ENCODE data around the gene PLPP3. TPM values are rescaled to one million over a fixed set of nuclear protein-coding genes. Genes with fewer than 3 reads are reported as not detected.

Gene PLPP3
- polyA plus RNA-seq, 1 of the 3 experiments (the other 2 are of a cell fraction), result 32.2 TPM

- Histone ChIP-seq H3K4me2 (no peak overlapping the region), H3K36me3 (replicated peaks in 1 of 2; ENCODE audit: control insufficient read depth in 1 of 2, insufficient read depth in 2 of 2, low read length in 1 of 2) (no peaks in the 10 kb centered on the region), H3K9me2 (no peaks in the 10 kb centered on the region), H3K27ac (ENCODE audit: low read depth in 2 of 2, low read length in 1 of 2) (peak overlapping the region in 1 of 2 experiments; percentile 90; a peak in 2 of 4 replicates), H4K20me1 (ENCODE audit: insufficient read depth) (no peaks in the 10 kb centered on the region), H3K4me3 (ENCODE audit: low read depth in 2 of 2, low read length in 1 of 2) (no peak overlapping the region), H3K4me1 (ENCODE audit: control insufficient read depth in 1 of 2, insufficient read depth in 2 of 2, low read depth in 1 of 2, low read length in 1 of 2) (peaks cover 0 to 11% of the 10 kb centered on the region in 2 experiments; a peak in 2 of 4 replicates), H3F3A (replicated peaks; ENCODE audit: insufficient read depth) (peaks cover 10% of the 10 kb centered on the region), H3K9ac (no peak overlapping the region), H3K9me3 (no peaks in the 10 kb centered on the region), H3K27me3 (ENCODE audit: insufficient read depth) (no peaks in the 10 kb centered on the region), H3K79me2 (ENCODE audit: insufficient read depth) (no peaks in the 10 kb centered on the region), H2AFZ (ENCODE audit: low read depth) (no peak overlapping the region)
- WGBS (ENCODE audit: low lambda C conversion rate), result 82% methylated on average over 2 of the region's 2 CpGs
- POLR2A ChIA-PET, result no interaction called here
- DNase-seq, result no peak
- CTCF ChIA-PET, result interaction anchor here (0.6 to 4.2 kb wide), 39 partner anchors 9 to 1380 kb away, joined by 3 to 70 read pairs (median 5); no protein-coding TSS in a partner anchor
- TF ChIP-seq JUND (IDR thresholded peaks at IDR 0.05), result no peak
- TF ChIP-seq CHD2 (IDR thresholded peaks at IDR 0.05; ENCODE audit: low read length, partially characterized antibody), result no peak
- TF ChIP-seq RFX5 (IDR thresholded peaks at IDR 0.05; ENCODE audit: low read length), result no peak
Observed at GRCh38 chr1:56583957-56584468, 4.7 kb upstream of the PLPP3 start.

GRCh38 chr1:56580771-56581170 lies 1.4 kb upstream of the PLPP3 start:
- Histone ChIP-seq H3K4me3 (ENCODE audit: low read depth in 2 of 2, low read length in 1 of 2) (no peak overlapping the region), H3K36me3 (replicated peaks in 1 of 2; ENCODE audit: control insufficient read depth in 1 of 2, insufficient read depth in 2 of 2, low read length in 1 of 2) (no peaks in the 10 kb centered on the region), H3K27ac (ENCODE audit: low read depth in 2 of 2, low read length in 1 of 2) (peak overlapping the region in 1 of 2 experiments; percentile 98; a peak in 2 of 4 replicates), H3K9me3 (no peaks in the 10 kb centered on the region), H3K27me3 (ENCODE audit: insufficient read depth) (no peaks in the 10 kb centered on the region), H3K79me2 (ENCODE audit: insufficient read depth) (peaks cover 30% of the 10 kb centered on the region), H3K4me1 (ENCODE audit: control insufficient read depth in 1 of 2, insufficient read depth in 2 of 2, low read depth in 1 of 2, low read length in 1 of 2) (peaks cover 0 to 12% of the 10 kb centered on the region in 2 experiments; a peak in 2 of 4 replicates), H4K20me1 (ENCODE audit: insufficient read depth) (peaks cover 19% of the 10 kb centered on the region; the same call in 1 of the 2 replicates), H2AFZ (ENCODE audit: low read depth) (no peak overlapping the region), H3K9me2 (no peaks in the 10 kb centered on the region), H3F3A (replicated peaks; ENCODE audit: insufficient read depth) (peaks cover 10% of the 10 kb centered on the region), H3K9ac (no peak overlapping the region), H3K4me2 (no peak overlapping the region)
- DNase-seq, result no peak
- POLR2A ChIA-PET, result no interaction called here
- TF ChIP-seq USF2 (IDR thresholded peaks at IDR 0.05; ENCODE audit: borderline replicate concordance, low read depth, low read length) (no peak), POLR2AphosphoS5 (IDR thresholded peaks at IDR 0.05; ENCODE audit: low read depth, low read length) (no peak), CHD2 (IDR thresholded peaks at IDR 0.05; ENCODE audit: low read length, partially characterized antibody) (no peak), ZBTB33 (IDR thresholded peaks at IDR 0.05; ENCODE audit: borderline replicate concordance, low read depth) (no peak), GABPA (IDR thresholded peaks at IDR 0.05; ENCODE audit: low read depth) (no peak)
- CTCF ChIA-PET, result interaction anchor here (0.9 to 3.0 kb wide), 6 partner anchors 8 to 1303 kb away, joined by 3 to 14 read pairs (median 4); no protein-coding TSS in a partner anchor
- WGBS (ENCODE audit: low lambda C conversion rate), result 95% methylated on average over 10 of the region's 10 CpGs

Data from SK-N-SH (cell line).